DLD1 (cell line): ENCODE results near the gene USP44.

Experiments used
- in situ Hi-C: cut with HindIII; loops from 2 replicates; pipeline ENCODE4 v1.10.0; 2017; ENCODE audit warnings: low sequenced_read_pairs

USP44 gene

DNA sequence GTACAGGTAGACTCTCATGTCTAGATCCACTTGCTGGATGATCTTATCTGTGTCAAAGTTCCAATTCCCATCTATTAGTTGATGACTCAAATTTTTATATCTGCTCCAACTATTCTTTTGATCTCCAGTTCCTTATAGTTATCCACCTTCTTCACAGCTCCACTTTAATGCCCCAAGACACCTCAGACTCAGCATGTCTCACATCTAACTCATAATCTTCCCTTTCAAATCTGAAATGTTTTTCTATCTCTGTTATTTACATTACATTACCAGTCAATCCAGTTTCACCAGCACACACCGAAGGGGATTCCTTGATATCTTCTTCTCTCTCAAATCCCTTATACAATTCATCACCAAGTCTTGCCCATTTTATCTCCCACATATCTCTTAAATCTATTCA is 81.0 kb downstream of the USP44 start:
- in situ Hi-C loops = no loop called here
